ENCODE data around the gene CDC42EP2. TPM values are rescaled to one million over a fixed set of nuclear protein-coding genes. Genes with fewer than 3 reads are reported as not detected.
A peak's percentile ranks its signal among the peaks of the same experiment; 100 is the strongest.

The CDC42EP2 gene
- 0.07 and 1.6 TPM in 2 replicates for total RNA-seq (2014; rRNA removed; shearing (Covaris generic))

- peak; percentile 80 for DNase-seq (ENCODE audit: low read depth)
Observed at GRCh38 chr11:65314501-65315203, at the start of gene CDC42EP2. TSS of gene CDC42EP2 (plus strand) at chr11:65314866. CDS start at chr11:65320899, 6,033 bp downstream.

- no peak for DNase-seq (ENCODE audit: low read depth)
Observed at GRCh38 chr11:65266210-65266609, 48.5 kb upstream of the CDC42EP2 start.

- DNase-seq (ENCODE audit: low read depth), result peak; percentile 95
Observed at GRCh38 chr11:65274735-65275682, 39.7 kb upstream of the CDC42EP2 start.

- DNase-seq (ENCODE audit: low read depth), result no peak
Observed at GRCh38 chr11:65275906-65276305, 38.8 kb upstream of the CDC42EP2 start.

- no peak for DNase-seq (ENCODE audit: low read depth)
Observed at GRCh38 chr11:65277631-65278277, 36.9 kb upstream of the CDC42EP2 start.

GRCh38 chr11:65278356-65278755 is 36.3 kb upstream of the CDC42EP2 start:
- DNase-seq (ENCODE audit: low read depth), result peak; percentile 32

- DNase-seq (ENCODE audit: low read depth), result no peak
Observed at GRCh38 chr11:65279279-65279678, 35.4 kb upstream of the CDC42EP2 start.

- peak; percentile 96 for DNase-seq (ENCODE audit: low read depth)
Observed at GRCh38 chr11:65279741-65280440, 34.8 kb upstream of the CDC42EP2 start.

- no peak for DNase-seq (ENCODE audit: low read depth)
Observed at GRCh38 chr11:65280646-65281045, 34.0 kb upstream of the CDC42EP2 start.

- no peak for DNase-seq (ENCODE audit: low read depth)
Observed at GRCh38 chr11:65286686-65287085, 28.0 kb upstream of the CDC42EP2 start.

- DNase-seq (ENCODE audit: low read depth), result no peak
Observed at GRCh38 chr11:65287601-65288000, 27.1 kb upstream of the CDC42EP2 start.

- DNase-seq (ENCODE audit: low read depth), result no peak
Observed at GRCh38 chr11:65288706-65289536, 25.7 kb upstream of the CDC42EP2 start.

- DNase-seq (ENCODE audit: low read depth), result peak; percentile 57
Observed at GRCh38 chr11:65290448-65291165, 24.1 kb upstream of the CDC42EP2 start.

GRCh38 chr11:65291613-65292012 is 23.1 kb upstream of the CDC42EP2 start:
- DNase-seq (ENCODE audit: low read depth), result peak; percentile 53

GRCh38 chr11:65292890-65293289 is 21.8 kb upstream of the CDC42EP2 start:
- no peak for DNase-seq (ENCODE audit: low read depth)

GRCh38 chr11:65293909-65294381 is 20.7 kb upstream of the CDC42EP2 start:
- DNase-seq (ENCODE audit: low read depth), result no peak

GRCh38 chr11:65295001-65295400 is 19.7 kb upstream of the CDC42EP2 start:
- DNase-seq (ENCODE audit: low read depth), result no peak

- DNase-seq (ENCODE audit: low read depth), result no peak
Observed at GRCh38 chr11:65295571-65296341, 18.9 kb upstream of the CDC42EP2 start.
